Endothelial cell of umbilical vein (primary cell): ENCODE data around the gene RIC8B.

Experiments
- EZH2 ChIP-seq: IDR thresholded peaks from 2 replicates; pipeline ENCODE4 v1.6.1; 2012; ENCODE audit warnings: borderline replicate concordance, low read depth, mild to moderate bottlenecking, moderate library complexity, low read length, inconsistent platforms; ENCODE audit not compliant: severe bottlenecking
- GATA2 ChIP-seq: IDR thresholded peaks from 2 replicates; pipeline ENCODE4 v1.7.0; 2011; ENCODE audit warnings: low read depth, mild to moderate bottlenecking, moderate library complexity, mixed read lengths, low read length; ENCODE audit not compliant: insufficient read length, insufficient read depth
- JUN ChIP-seq: IDR thresholded peaks from 2 replicates; pipeline ENCODE4 v1.6.1; 2011; ENCODE audit warnings: borderline replicate concordance, low read depth; ENCODE audit not compliant: insufficient read length, insufficient read depth
- MAX ChIP-seq: IDR thresholded peaks from 2 replicates; pipeline ENCODE4 v1.6.1; 2011; ENCODE audit not compliant: insufficient read depth, insufficient read length
- MYC ChIP-seq: IDR thresholded peaks from one replicate; pipeline ENCODE4 v1.6.1; 2011; ENCODE audit warnings: mild to moderate bottlenecking, low read depth, low read length
- POLR2A ChIP-seq: IDR thresholded peaks from 2 replicates; pipeline ENCODE4 v1.6.1; 2012; ENCODE audit warnings: low read depth, mild to moderate bottlenecking, control low read depth, low read length
- TF ChIP-seq, protein P1 (sequence below), 2 donors: IDR thresholded peaks; 1 replicate in 1 of 2; 2 replicates in 1 of 2; pipeline ENCODE4 v1.5.1; 2011; ENCODE audit warnings: low read length in 2 of 2, mild to moderate bottlenecking in 2 of 2, moderate library complexity in 2 of 2, control low read depth in 1 of 2, inconsistent platforms in 1 of 2, low read depth in 1 of 2; ENCODE audit not compliant: insufficient read depth in 1 of 2; ENCODE audit errors: extremely low read depth in 1 of 2

- TF ChIP-seq, protein P1, sequence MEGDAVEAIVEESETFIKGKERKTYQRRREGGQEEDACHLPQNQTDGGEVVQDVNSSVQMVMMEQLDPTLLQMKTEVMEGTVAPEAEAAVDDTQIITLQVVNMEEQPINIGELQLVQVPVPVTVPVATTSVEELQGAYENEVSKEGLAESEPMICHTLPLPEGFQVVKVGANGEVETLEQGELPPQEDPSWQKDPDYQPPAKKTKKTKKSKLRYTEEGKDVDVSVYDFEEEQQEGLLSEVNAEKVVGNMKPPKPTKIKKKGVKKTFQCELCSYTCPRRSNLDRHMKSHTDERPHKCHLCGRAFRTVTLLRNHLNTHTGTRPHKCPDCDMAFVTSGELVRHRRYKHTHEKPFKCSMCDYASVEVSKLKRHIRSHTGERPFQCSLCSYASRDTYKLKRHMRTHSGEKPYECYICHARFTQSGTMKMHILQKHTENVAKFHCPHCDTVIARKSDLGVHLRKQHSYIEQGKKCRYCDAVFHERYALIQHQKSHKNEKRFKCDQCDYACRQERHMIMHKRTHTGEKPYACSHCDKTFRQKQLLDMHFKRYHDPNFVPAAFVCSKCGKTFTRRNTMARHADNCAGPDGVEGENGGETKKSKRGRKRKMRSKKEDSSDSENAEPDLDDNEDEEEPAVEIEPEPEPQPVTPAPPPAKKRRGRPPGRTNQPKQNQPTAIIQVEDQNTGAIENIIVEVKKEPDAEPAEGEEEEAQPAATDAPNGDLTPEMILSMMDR (IDR thresholded peaks at IDR 0.05; ENCODE audit: extremely low read depth in 1 of 2, insufficient read depth in 1 of 2, low read depth in 1 of 2, low read length in 2 of 2): no peak
- TF ChIP-seq POLR2A (no peak), EZH2 (no peak), JUN (no peak), MAX (no peak), MYC (no peak), GATA2 (no peak)
These were observed 20.2 kb upstream of the RIC8B start for GRCh38 chr12:106754331-106754730.
